GM12801 (cell line): Measurements from ENCODE around the gene TXNDC8.

ENCODE experiments used
- CTCF ChIP-seq: IDR thresholded peaks from one replicate; pipeline ENCODE4 v1.5.1; 2011; ENCODE audit warnings: control low read depth; ENCODE audit not compliant: insufficient read length; ENCODE audit errors: extremely low read depth

Gene TXNDC8

GRCh38 chr9:110288503-110288902 lies 49.2 kb downstream of the TXNDC8 start:
- no peak for TF ChIP-seq CTCF

- no peak for TF ChIP-seq CTCF
These were observed 50.4 kb downstream of the TXNDC8 start for GRCh38 chr9:110287289-110287680.

GRCh38 chr9:110284211-110284844 lies 53.3 kb downstream of the TXNDC8 start:
- TF ChIP-seq CTCF = no peak

DNA sequence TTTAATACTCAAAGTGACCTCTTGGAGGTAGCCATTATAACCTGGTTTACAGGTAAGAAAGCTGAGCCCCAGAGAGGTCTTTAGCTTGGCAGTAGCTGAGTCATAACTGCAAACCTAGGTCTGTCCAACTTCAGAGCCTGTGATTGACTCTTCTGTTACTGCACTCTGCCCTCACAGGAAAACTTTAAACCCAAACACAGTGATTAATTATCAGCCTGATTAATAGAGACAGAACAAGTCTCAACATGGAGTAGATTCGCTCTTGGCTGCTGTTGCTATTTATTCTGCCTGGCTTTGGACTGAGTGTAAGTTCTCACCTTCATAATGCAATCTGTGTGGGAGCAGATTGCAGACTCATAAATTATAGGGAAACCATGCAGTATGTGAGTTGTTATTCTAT lies 53.9 kb downstream of the TXNDC8 start:
- no peak for TF ChIP-seq CTCF

GRCh38 chr9:110282739-110283081 lies 55.0 kb downstream of the TXNDC8 start:
- no peak for TF ChIP-seq CTCF

DNA sequence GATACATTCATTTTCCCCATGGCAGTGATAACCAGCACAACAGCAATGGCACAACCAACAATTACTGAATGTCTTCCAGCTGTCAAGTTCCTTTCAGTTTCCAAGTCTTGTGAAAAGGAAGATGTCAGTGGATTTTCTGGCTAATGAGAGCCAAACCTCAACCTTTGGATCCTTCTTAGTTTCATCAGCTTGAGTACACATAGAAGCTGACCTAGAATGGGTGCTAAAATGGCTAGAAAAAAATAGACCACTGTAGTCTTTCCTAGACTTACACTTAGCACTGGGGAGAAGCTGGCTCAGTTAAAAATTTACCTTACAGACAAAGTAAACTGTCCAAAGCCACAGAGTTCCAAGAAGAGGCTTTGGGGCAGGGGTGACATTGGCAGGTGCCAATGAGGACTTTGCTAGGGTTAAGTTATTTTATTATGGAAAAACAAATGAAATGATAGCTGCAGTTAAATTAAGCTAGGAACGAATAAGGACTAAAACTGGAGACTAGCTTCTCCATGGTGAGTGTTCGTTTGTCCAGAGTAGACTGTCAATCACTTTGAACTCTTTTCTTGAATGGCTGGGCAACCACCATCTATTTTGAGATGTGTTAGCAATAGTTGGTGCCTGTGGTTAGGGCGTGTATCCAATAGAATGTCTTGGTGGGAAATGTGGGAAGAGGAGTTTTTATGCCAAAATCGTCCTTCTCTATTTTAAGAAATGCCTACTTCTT lies 55.5 kb downstream of the TXNDC8 start:
- no peak for TF ChIP-seq CTCF

GRCh38 chr9:110278080-110278707 lies 59.5 kb downstream of the TXNDC8 start:
- TF ChIP-seq CTCF = no peak
